Tibial nerve (tissue), 4 donors: ENCODE results near the gene TAPT1.

Source experiments
- EP300 ChIP-seq, 2 donors: sonication (generic); formaldehyde crosslinking; IDR thresholded peaks; one replicate each; pipeline ENCODE4 v1.6.1; 2017; ENCODE audit warnings: antibody characterized with exemption in 2 of 2, mild to moderate bottlenecking in 1 of 2
- POLR2A ChIP-seq, 2 donors: fragments of 450-650 bp; IDR thresholded peaks; one replicate each; pipeline ENCODE4 v1.6.1; 2017; ENCODE audit warnings: antibody characterized with exemption in 2 of 2, mild to moderate bottlenecking in 2 of 2, moderate library complexity in 2 of 2
- TF ChIP-seq, protein P1 (sequence below), 5 experiments: fragments of 200-600 bp in 3 of 5; fragments of 450-650 bp in 2 of 5; sonication (generic) in 3 of 5; IDR thresholded peaks; one replicate each; pipeline ENCODE4 v1.5.1; 2016 to 2019; ENCODE audit warnings: antibody characterized with exemption in 5 of 5, mild to moderate bottlenecking in 3 of 5, moderate library complexity in 2 of 5

DNA sequence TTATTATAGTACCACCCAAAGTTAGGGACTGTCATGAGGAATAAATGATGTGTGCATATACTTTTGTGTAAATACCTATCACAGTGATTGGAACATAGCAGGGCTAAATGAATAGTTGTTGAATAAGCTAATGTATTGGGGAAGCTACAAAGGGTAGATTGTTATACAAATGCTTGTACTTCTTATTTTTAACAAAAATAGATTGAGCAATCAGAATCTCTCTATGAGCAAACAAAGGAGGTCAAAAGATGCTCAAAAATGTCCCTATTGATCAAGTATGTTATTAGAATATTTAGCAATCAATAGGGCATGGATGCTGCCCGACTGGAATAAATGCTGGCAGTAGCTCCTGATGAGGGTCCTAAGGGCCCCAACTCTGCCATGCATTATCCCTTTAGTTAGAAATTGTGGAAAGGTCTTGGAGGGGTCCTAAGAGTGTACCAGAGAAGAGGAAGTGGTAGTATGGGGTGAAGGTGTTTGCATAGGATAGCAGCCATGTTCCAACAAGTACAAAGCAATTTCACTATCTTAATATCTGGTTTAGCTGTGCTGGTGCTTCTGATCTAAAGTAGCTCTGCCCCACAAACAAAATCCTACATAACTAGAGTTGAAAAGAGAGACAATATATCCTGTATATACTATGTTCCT is 33.1 kb upstream of the TAPT1 start:
- TF ChIP-seq, protein P1, sequence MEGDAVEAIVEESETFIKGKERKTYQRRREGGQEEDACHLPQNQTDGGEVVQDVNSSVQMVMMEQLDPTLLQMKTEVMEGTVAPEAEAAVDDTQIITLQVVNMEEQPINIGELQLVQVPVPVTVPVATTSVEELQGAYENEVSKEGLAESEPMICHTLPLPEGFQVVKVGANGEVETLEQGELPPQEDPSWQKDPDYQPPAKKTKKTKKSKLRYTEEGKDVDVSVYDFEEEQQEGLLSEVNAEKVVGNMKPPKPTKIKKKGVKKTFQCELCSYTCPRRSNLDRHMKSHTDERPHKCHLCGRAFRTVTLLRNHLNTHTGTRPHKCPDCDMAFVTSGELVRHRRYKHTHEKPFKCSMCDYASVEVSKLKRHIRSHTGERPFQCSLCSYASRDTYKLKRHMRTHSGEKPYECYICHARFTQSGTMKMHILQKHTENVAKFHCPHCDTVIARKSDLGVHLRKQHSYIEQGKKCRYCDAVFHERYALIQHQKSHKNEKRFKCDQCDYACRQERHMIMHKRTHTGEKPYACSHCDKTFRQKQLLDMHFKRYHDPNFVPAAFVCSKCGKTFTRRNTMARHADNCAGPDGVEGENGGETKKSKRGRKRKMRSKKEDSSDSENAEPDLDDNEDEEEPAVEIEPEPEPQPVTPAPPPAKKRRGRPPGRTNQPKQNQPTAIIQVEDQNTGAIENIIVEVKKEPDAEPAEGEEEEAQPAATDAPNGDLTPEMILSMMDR (IDR thresholded peaks at IDR 0.05), result no peak
- no peak for TF ChIP-seq POLR2A (IDR thresholded peaks at IDR 0.05)
- TF ChIP-seq EP300 (IDR thresholded peaks at IDR 0.05), result no peak
